Gastroesophageal sphincter (tissue), 4 donors: ENCODE data around the gene ABL2. TPM values are rescaled to one million over a fixed set of nuclear protein-coding genes. Genes with fewer than 3 reads are reported as not detected.

Experiments used
- ATAC-seq: fragments of 150-250 bp; one replicate; pipeline ENCODE4 v1.9.1; 2016; ENCODE audit warnings: mild to moderate bottlenecking, moderate library complexity
- H3K27ac ChIP-seq, 4 donors: fragments of 200-600 bp; sonication (generic) in 3 of 4; 1 replicate in 3 of 4; 2 replicates in 1 of 4; pipeline ENCODE4 v1.5.1; 2016 to 2019
- H3K27me3 ChIP-seq: fragments of 200-600 bp; sonication (generic); one replicate; pipeline ENCODE4 v1.5.1; 2019
- H3K36me3 ChIP-seq, 2 donors: fragments of 200-600 bp; sonication (generic); one replicate each; pipeline ENCODE4 v1.5.1; 2019; ENCODE audit warnings: control low read depth in 1 of 2
- H3K4me1 ChIP-seq, 3 donors: fragments of 200-600 bp; sonication (generic); 1 replicate in 2 of 3; 2 replicates in 1 of 3; pipeline ENCODE4 v1.5.1; 2016 to 2019; ENCODE audit warnings: control low read depth in 2 of 3
- H3K4me3 ChIP-seq, 2 donors: fragments of 200-600 bp; sonication (generic); one replicate each; pipeline ENCODE4 v1.5.1; 2019; ENCODE audit warnings: mild to moderate bottlenecking in 1 of 2, moderate library complexity in 1 of 2
- H3K9me3 ChIP-seq, 3 donors: fragments of 200-600 bp; sonication (generic); one replicate each; pipeline ENCODE4 v1.5.1; 2017 to 2019; ENCODE audit warnings: control low read depth in 2 of 3
- CTCF ChIP-seq, 4 experiments: fragments of 200-600 bp in 2 of 4; fragments of 450-650 bp in 2 of 4; sonication (generic) in 1 of 4; IDR thresholded peaks; one replicate each; pipeline ENCODE4 v1.5.1; 2017 to 2019; ENCODE audit warnings: antibody characterized with exemption in 4 of 4, mild to moderate bottlenecking in 2 of 4, moderate library complexity in 2 of 4
- EP300 ChIP-seq: sonication (generic); formaldehyde crosslinking; IDR thresholded peaks from one replicate; pipeline ENCODE4 v1.6.1; 2017; ENCODE audit warnings: antibody characterized with exemption, mild to moderate bottlenecking
- POLR2A ChIP-seq, 2 donors: fragments of 450-650 bp; IDR thresholded peaks; one replicate each; pipeline ENCODE4 v1.6.1; 2017; ENCODE audit warnings: antibody characterized with exemption in 2 of 2, mild to moderate bottlenecking in 2 of 2, moderate library complexity in 1 of 2
- POLR2AphosphoS5 ChIP-seq: sonication (generic); formaldehyde crosslinking; IDR thresholded peaks from one replicate; pipeline ENCODE4 v1.6.1; 2017; ENCODE audit warnings: antibody characterized with exemption
- WGBS, 2 donors: methylation state at CpG; one replicate each; pipeline ENCODE4 v1.1.5; 2018; ENCODE audit warnings: low coverage in 1 of 2; 5-methylcytosine and 5-hydroxymethylcytosine counted together
- total RNA-seq, 4 donors: library from RNA; depleted of rRNA; stranded (reverse); fragments of >200 nt; gene quantifications; one replicate each; pipeline ENCODE4 v1.1.0, GENCODE V29; 2016

The ABL2 gene
- total RNA-seq, 4 donors from 2014 or later: 11.8 to 22.2 (median 17.2) TPM

GRCh38 chr1:179167418-179167777 lies 62.1 kb downstream of the ABL2 start:
- WGBS, 2 donors: 70 to 75% methylated on average over 1 of the region's 1 CpG
- Histone ChIP-seq H3K4me1 (peaks cover 0 to 16% (median 3%) of the 10 kb centered on the region in 3 donors), H3K4me3 (no peak overlapping the region), H3K9me3 (no peaks in the 10 kb centered on the region), H3K36me3 (no peaks in the 10 kb centered on the region), H3K27ac (no peak overlapping the region), H3K27me3 (no peaks in the 10 kb centered on the region)
- no peak for ATAC-seq
- TF ChIP-seq POLR2A (IDR thresholded peaks at IDR 0.05): no peak
- TF ChIP-seq POLR2AphosphoS5: no peak
- TF ChIP-seq CTCF (IDR thresholded peaks at IDR 0.05): no peak
- no peak for TF ChIP-seq EP300

- ATAC-seq: no peak
- no peak overlapping the region for H3K4me3 ChIP-seq
- H3K4me1 ChIP-seq: peaks cover 0 to 16% (median 3%) of the 10 kb centered on the region in 3 donors
- 30 to 37% methylated on average over 7 to 8 of the region's 8 CpGs for WGBS, 2 donors
- no peaks in the 10 kb centered on the region for H3K36me3 ChIP-seq
- TF ChIP-seq POLR2AphosphoS5 (no peak), CTCF (IDR thresholded peaks at IDR 0.05) (no peak), EP300 (no peak), POLR2A (IDR thresholded peaks at IDR 0.05) (no peak)
- H3K9me3 ChIP-seq: no peaks in the 10 kb centered on the region
- H3K27me3 ChIP-seq: no peaks in the 10 kb centered on the region
- no peak overlapping the region for H3K27ac ChIP-seq
Observed at GRCh38 chr1:179166663-179167417, 62.6 kb downstream of the ABL2 start.

- no peak overlapping the region for H3K27ac ChIP-seq
- no peaks in the 10 kb centered on the region for H3K36me3 ChIP-seq
- no peak overlapping the region for H3K4me3 ChIP-seq
- WGBS, 2 donors: 89 to 95% methylated on average over 1 of the region's 1 CpG
- H3K27me3 ChIP-seq: no peaks in the 10 kb centered on the region
- TF ChIP-seq EP300: no peak
- TF ChIP-seq POLR2AphosphoS5: no peak
- no peak for TF ChIP-seq POLR2A (IDR thresholded peaks at IDR 0.05)
- TF ChIP-seq CTCF (IDR thresholded peaks at IDR 0.05): no peak
- H3K9me3 ChIP-seq: no peaks in the 10 kb centered on the region
- peaks cover 0 to 16% (median 0%) of the 10 kb centered on the region in 3 donors for H3K4me1 ChIP-seq
- no peak for ATAC-seq
Observed at GRCh38 chr1:179164494-179164893, 65.0 kb downstream of the ABL2 start.

GRCh38 chr1:179156708-179157107 lies 72.8 kb downstream of the ABL2 start:
- Histone ChIP-seq H3K9me3 (no peaks in the 10 kb centered on the region), H3K36me3 (no peaks in the 10 kb centered on the region), H3K27me3 (no peaks in the 10 kb centered on the region), H3K27ac (no peak overlapping the region), H3K4me3 (no peak overlapping the region), H3K4me1 (peaks cover 0 to 32% (median 2%) of the 10 kb centered on the region in 3 donors)
- no peak for ATAC-seq
- TF ChIP-seq CTCF (IDR thresholded peaks at IDR 0.05) (no peak), POLR2AphosphoS5 (no peak), EP300 (no peak), POLR2A (IDR thresholded peaks at IDR 0.05) (no peak)
- 92 to 96% methylated on average over 4 to 6 of the region's 6 CpGs for WGBS, 2 donors

- TF ChIP-seq POLR2A (IDR thresholded peaks at IDR 0.05): no peak
- no peak for TF ChIP-seq CTCF (IDR thresholded peaks at IDR 0.05)
- TF ChIP-seq EP300: no peak
- no peak for TF ChIP-seq POLR2AphosphoS5
- H3K9me3 ChIP-seq: no peaks in the 10 kb centered on the region
- H3K4me3 ChIP-seq: no peak overlapping the region
- H3K27ac ChIP-seq: peak overlapping the region in 1 of 4 donors; percentile 39
- peaks cover 0 to 32% (median 2%) of the 10 kb centered on the region in 3 donors for H3K4me1 ChIP-seq
- no peaks in the 10 kb centered on the region for H3K27me3 ChIP-seq
- no peak for ATAC-seq
- H3K36me3 ChIP-seq: no peaks in the 10 kb centered on the region
- 69 to 80% methylated on average over 1 of the region's 1 CpG for WGBS, 2 donors
Observed at GRCh38 chr1:179156026-179156425, 73.5 kb downstream of the ABL2 start.
